ENCODE measurements around the gene RIMBP2.
A peak's percentile ranks its signal among the peaks of the same experiment; 100 is the strongest.

RIMBP2 gene

GRCh38 chr12:130414381-130414780, 301.7 kb downstream of the RIMBP2 start:
- TF ChIP-seq, protein P1, sequence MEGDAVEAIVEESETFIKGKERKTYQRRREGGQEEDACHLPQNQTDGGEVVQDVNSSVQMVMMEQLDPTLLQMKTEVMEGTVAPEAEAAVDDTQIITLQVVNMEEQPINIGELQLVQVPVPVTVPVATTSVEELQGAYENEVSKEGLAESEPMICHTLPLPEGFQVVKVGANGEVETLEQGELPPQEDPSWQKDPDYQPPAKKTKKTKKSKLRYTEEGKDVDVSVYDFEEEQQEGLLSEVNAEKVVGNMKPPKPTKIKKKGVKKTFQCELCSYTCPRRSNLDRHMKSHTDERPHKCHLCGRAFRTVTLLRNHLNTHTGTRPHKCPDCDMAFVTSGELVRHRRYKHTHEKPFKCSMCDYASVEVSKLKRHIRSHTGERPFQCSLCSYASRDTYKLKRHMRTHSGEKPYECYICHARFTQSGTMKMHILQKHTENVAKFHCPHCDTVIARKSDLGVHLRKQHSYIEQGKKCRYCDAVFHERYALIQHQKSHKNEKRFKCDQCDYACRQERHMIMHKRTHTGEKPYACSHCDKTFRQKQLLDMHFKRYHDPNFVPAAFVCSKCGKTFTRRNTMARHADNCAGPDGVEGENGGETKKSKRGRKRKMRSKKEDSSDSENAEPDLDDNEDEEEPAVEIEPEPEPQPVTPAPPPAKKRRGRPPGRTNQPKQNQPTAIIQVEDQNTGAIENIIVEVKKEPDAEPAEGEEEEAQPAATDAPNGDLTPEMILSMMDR (IDR thresholded peaks at IDR 0.05; ENCODE audit: low read depth, low read length), result no peak
- TF ChIP-seq POLR2A (IDR thresholded peaks at IDR 0.05; ENCODE audit: extremely low read depth, insufficient read length) (no peak), MYC (IDR thresholded peaks at IDR 0.05; ENCODE audit: low read depth, low read length) (no peak)
- TF ChIP-seq, protein P2, sequence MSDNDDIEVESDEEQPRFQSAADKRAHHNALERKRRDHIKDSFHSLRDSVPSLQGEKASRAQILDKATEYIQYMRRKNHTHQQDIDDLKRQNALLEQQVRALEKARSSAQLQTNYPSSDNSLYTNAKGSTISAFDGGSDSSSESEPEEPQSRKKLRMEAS (IDR thresholded peaks at IDR 0.05; ENCODE audit: low read depth, low read length), result no peak
- no peak overlapping the region for H3K4me3 ChIP-seq (ENCODE audit: low read depth, low read length)
- no peak for DNase-seq (ENCODE audit: low read depth)

- TF ChIP-seq POLR2A (IDR thresholded peaks at IDR 0.05; ENCODE audit: extremely low read depth, insufficient read length) (no peak), MYC (IDR thresholded peaks at IDR 0.05; ENCODE audit: low read depth, low read length) (no peak)
- TF ChIP-seq, protein P1 (IDR thresholded peaks at IDR 0.05; ENCODE audit: low read depth, low read length), result no peak
- TF ChIP-seq, protein P2 (IDR thresholded peaks at IDR 0.05; ENCODE audit: low read depth, low read length), result no peak
- DNase-seq (ENCODE audit: low read depth), result no peak
- H3K4me3 ChIP-seq (ENCODE audit: low read depth, low read length), result no peak overlapping the region
Measured at GRCh38 chr12:130413909-130414308, 302.2 kb downstream of the RIMBP2 start.

DNA sequence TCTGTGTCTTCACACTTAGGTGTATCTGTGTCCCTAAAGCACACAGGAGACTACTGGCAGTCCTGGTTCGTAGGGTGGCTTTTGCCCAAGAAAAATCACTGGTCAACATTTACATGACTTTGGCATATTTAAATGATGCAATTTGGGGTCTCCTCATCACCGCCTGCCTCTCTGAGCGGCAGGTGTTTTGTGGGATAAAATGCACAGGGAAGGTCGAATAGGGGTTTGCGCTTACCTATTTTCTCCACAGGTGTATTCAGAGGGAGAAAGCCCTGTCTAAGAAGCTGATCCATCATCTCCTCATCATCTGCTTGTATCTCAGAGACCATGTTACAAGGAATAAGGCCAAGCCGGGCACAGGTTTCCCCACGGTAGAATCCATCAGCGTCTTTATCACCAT, 303.7 kb downstream of the RIMBP2 start:
- TF ChIP-seq, protein P1 (IDR thresholded peaks at IDR 0.05; ENCODE audit: low read depth, low read length), result no peak
- no peak for TF ChIP-seq MYC (IDR thresholded peaks at IDR 0.05; ENCODE audit: low read depth, low read length)
- TF ChIP-seq, protein P2 (IDR thresholded peaks at IDR 0.05; ENCODE audit: low read depth, low read length), result no peak
- no peak for DNase-seq (ENCODE audit: low read depth)
- no peak overlapping the region for H3K4me3 ChIP-seq (ENCODE audit: low read depth, low read length)

DNA sequence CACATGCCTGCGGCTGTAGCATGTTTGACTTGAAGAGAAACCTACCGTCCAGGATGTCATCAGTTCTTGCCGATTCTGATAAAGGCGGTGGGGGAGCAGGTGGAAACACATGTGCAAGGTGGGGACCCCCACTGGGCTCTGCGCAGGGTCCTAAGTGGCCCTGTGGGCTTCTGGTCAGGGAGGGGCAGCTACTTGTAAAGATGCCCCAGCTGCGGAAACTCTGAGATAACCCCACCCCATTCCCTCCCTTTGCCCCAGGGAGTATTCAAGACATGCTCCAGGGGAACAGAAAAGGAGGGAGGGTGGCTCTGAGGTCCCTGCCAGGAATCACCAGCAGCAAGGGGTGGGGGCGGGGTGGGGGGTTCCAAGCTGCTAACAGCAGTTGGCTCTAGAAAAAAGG, 310.8 kb downstream of the RIMBP2 start:
- TF ChIP-seq, protein P1 (IDR thresholded peaks at IDR 0.05; ENCODE audit: low read depth, low read length), result no peak
- TF ChIP-seq POLR2A (IDR thresholded peaks at IDR 0.05; ENCODE audit: extremely low read depth, insufficient read length) (no peak), MYC (IDR thresholded peaks at IDR 0.05; ENCODE audit: low read depth, low read length) (no peak)
- TF ChIP-seq, protein P2 (IDR thresholded peaks at IDR 0.05; ENCODE audit: low read depth, low read length), result no peak
- no peak overlapping the region for H3K4me3 ChIP-seq (ENCODE audit: low read depth, low read length)
- no peak for DNase-seq (ENCODE audit: low read depth)

GRCh38 chr12:130401703-130402102, 314.4 kb downstream of the RIMBP2 start:
- DNase-seq (ENCODE audit: low read depth), result peak; percentile 39
- TF ChIP-seq POLR2A (IDR thresholded peaks at IDR 0.05; ENCODE audit: extremely low read depth, insufficient read length), result no peak
- H3K4me3 ChIP-seq (ENCODE audit: low read depth, low read length), result no peak overlapping the region

- TF ChIP-seq, protein P1 (IDR thresholded peaks at IDR 0.05; ENCODE audit: low read depth, low read length), result no peak
- TF ChIP-seq MYC (IDR thresholded peaks at IDR 0.05; ENCODE audit: low read depth, low read length), result no peak
- no peak for DNase-seq (ENCODE audit: low read depth)
- H3K4me3 ChIP-seq (ENCODE audit: low read depth, low read length), result no peak overlapping the region
Measured at GRCh38 chr12:130398100-130398848, 317.8 kb downstream of the RIMBP2 start.
